H1 (cell line): ENCODE measurements around the gene PRICKLE2. TPM values are rescaled to one million over a fixed set of nuclear protein-coding genes. Genes with fewer than 3 reads are reported as not detected.

ENCODE experiments used
- MAX ChIP-seq: IDR thresholded peaks from 2 replicates; pipeline ENCODE4 v1.6.1; 2012; ENCODE audit warnings: inconsistent platforms
- POLR2AphosphoS5 ChIP-seq: IDR thresholded peaks from 2 replicates; pipeline ENCODE4 v1.6.1; 2011; ENCODE audit warnings: low read depth, low read length
- SP4 ChIP-seq: IDR thresholded peaks from 2 replicates; pipeline ENCODE4 v1.6.1; 2012; ENCODE audit warnings: low read length, inconsistent platforms
- polyA plus RNA-seq, 7 experiments: library from polyadenylated mRNA; depleted of rRNA in 3 of 7; stranded (reverse) in 5 of 7; unstranded in 2 of 7; fragments of >200 nt in 5 of 7; fragments of 200-250 nt in 2 of 7; gene quantifications; 1 replicate in 5 of 7; 2 replicates in 1 of 7; 4 replicates in 1 of 7; pipeline versions ENCODE4 v1.2.1 to v1.2.3, GENCODE V29; 2011 to 2013; ENCODE audit warnings: missing spikeins in 2 of 7, mixed read lengths in 2 of 7
- total RNA-seq: library from RNA; stranded (reverse); fragmentation: NEBNext Ultra II Directional; extraction: Animal tissue kit (Norgen Biotek cat#: 25700); gene quantifications from 2 replicates; pipeline ENCODE4 v1.2.1, GENCODE V29; 2021

The PRICKLE2 gene
- total and polyA plus RNA-seq, 2 of the 8 experiments (the other 6 are each of a cell fraction or from before 2014, with no cell fraction given): 2.9 to 8.0 TPM

GRCh38 chr3:64082961-64083541 lies 142.2 kb downstream of the PRICKLE2 start (continued):
- no peak for TF ChIP-seq MAX
- TF ChIP-seq POLR2AphosphoS5: no peak
- no peak for TF ChIP-seq SP4
